Measurements from ENCODE around the gene MAEA.
"Not testable (repeated sequence)": the region's sequence is repeated elsewhere in the genome, so short reads cannot be mapped to it uniquely, and the experiment has no call there.

The MAEA gene

DNA sequence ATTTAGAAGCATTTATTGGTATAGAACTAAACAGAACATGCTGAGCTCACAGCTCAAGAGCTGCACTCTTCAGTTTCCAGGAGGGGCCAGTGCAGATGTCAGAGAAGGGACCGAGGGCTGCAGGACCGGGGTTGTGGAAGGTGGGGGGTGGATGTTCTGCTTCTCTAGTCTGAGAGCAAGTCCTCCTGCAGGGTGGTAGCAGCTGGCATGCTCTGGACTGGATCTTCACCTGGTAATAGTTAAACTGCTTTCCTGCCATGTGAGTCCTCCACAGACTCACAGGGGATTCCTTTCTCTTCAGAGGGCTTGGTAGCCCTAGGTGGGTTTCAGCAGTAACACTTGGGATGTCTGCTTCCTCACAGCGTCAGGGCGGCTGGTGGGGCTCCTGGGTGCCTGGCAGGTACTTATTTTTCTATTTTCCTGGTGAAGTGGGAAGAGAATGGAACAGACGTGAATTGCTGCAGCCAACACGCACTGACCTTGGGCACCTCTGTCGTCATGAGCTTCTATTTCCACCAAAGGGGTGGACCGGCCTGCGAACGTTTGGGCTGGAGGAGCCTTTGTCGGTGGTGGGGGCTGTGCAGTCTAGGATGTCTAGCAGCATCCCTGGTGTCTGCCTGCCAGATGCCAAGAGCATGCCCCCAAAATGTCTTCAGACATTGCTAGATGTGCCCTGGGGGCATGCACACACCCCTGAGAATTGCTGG is 2.5 kb downstream of the MAEA start:
- H4K20me1 ChIP-seq (ENCODE audit: insufficient read depth, low read length, poor library complexity, severe bottlenecking), result peaks cover 52% of the 10 kb centered on the region
- peak overlapping the region; percentile 96 for H3K4me2 ChIP-seq (ENCODE audit: low read depth, low read length, poor library complexity, severe bottlenecking)
- H3K4me3 ChIP-seq (ENCODE audit: low read length, poor library complexity, severe bottlenecking), result peak overlapping the region; percentile 95

GRCh38 chr4:1292703-1293011 is 3.0 kb downstream of the MAEA start:
- peaks cover 54% of the 10 kb centered on the region for H4K20me1 ChIP-seq (ENCODE audit: insufficient read depth, low read length, poor library complexity, severe bottlenecking)

More for the DNA sequence above, 2.5 kb downstream of the MAEA start:
- Histone ChIP-seq H3K9me3 (ENCODE audit: insufficient read depth, low read depth, low read length) (no peaks in the 10 kb centered on the region), H3K9ac (ENCODE audit: low read depth, low read length, poor library complexity, severe bottlenecking) (peak overlapping the region; percentile 95), H2AFZ (ENCODE audit: low read length) (no peak overlapping the region), H3K79me2 (ENCODE audit: insufficient read depth, low read length) (peaks cover 71% of the 10 kb centered on the region), H3F3A (ENCODE audit: low read depth) (no peaks in the 10 kb centered on the region), H3K4me1 (ENCODE audit: insufficient read depth, low read length, poor library complexity, severe bottlenecking) (peaks cover 44% of the 10 kb centered on the region), H3K9me2 (replicated peaks; ENCODE audit: low read depth, low read length) (no peaks in the 10 kb centered on the region), H3K36me3 (ENCODE audit: insufficient read depth, low read length) (peaks cover 4% of the 10 kb centered on the region; the same call in 1 of the 2 replicates), H3K27me3 (ENCODE audit: insufficient read depth, low read length, poor library complexity, severe bottlenecking) (no peaks in the 10 kb centered on the region)
- TF ChIP-seq, protein P1, sequence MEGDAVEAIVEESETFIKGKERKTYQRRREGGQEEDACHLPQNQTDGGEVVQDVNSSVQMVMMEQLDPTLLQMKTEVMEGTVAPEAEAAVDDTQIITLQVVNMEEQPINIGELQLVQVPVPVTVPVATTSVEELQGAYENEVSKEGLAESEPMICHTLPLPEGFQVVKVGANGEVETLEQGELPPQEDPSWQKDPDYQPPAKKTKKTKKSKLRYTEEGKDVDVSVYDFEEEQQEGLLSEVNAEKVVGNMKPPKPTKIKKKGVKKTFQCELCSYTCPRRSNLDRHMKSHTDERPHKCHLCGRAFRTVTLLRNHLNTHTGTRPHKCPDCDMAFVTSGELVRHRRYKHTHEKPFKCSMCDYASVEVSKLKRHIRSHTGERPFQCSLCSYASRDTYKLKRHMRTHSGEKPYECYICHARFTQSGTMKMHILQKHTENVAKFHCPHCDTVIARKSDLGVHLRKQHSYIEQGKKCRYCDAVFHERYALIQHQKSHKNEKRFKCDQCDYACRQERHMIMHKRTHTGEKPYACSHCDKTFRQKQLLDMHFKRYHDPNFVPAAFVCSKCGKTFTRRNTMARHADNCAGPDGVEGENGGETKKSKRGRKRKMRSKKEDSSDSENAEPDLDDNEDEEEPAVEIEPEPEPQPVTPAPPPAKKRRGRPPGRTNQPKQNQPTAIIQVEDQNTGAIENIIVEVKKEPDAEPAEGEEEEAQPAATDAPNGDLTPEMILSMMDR (conservative IDR thresholded peaks at IDR 0.05; ENCODE audit: low read length), result no peak
- TF ChIP-seq EZH2phosphoT487 (IDR thresholded peaks at IDR 0.05; ENCODE audit: borderline replicate concordance), result no peak

GRCh38 chr4:1293531-1293941 is 3.8 kb downstream of the MAEA start:
- H3K9me2 ChIP-seq (replicated peaks; ENCODE audit: low read depth, low read length), result no peaks in the 10 kb centered on the region
- peaks cover 11% of the 10 kb centered on the region; the same call in 1 of the 2 replicates for H3K36me3 ChIP-seq (ENCODE audit: insufficient read depth, low read length)
- H3K79me2 ChIP-seq (ENCODE audit: insufficient read depth, low read length), result peaks cover 82% of the 10 kb centered on the region
- no peak overlapping the region for H2AFZ ChIP-seq (ENCODE audit: low read length)
- H3K9me3 ChIP-seq (ENCODE audit: insufficient read depth, low read depth, low read length), result no peaks in the 10 kb centered on the region
- H3K4me3 ChIP-seq (ENCODE audit: low read length, poor library complexity, severe bottlenecking), result peak overlapping the region; percentile 42
- no peak for TF ChIP-seq EZH2phosphoT487 (IDR thresholded peaks at IDR 0.05; ENCODE audit: borderline replicate concordance)
- TF ChIP-seq, protein P1 (conservative IDR thresholded peaks at IDR 0.05; ENCODE audit: low read length), result no peak
- H3F3A ChIP-seq (ENCODE audit: low read depth), result no peaks in the 10 kb centered on the region
- peak overlapping the region; percentile 96 for H3K4me2 ChIP-seq (ENCODE audit: low read depth, low read length, poor library complexity, severe bottlenecking)
- no peaks in the 10 kb centered on the region for H3K27me3 ChIP-seq (ENCODE audit: insufficient read depth, low read length, poor library complexity, severe bottlenecking)
- peak overlapping the region; percentile 30 for H3K9ac ChIP-seq (ENCODE audit: low read depth, low read length, poor library complexity, severe bottlenecking)
- peaks cover 44% of the 10 kb centered on the region for H3K4me1 ChIP-seq (ENCODE audit: insufficient read depth, low read length, poor library complexity, severe bottlenecking)
- peaks cover 56% of the 10 kb centered on the region for H4K20me1 ChIP-seq (ENCODE audit: insufficient read depth, low read length, poor library complexity, severe bottlenecking)

More at GRCh38 chr4:1292703-1293011, 3.0 kb downstream of the MAEA start:
- Histone ChIP-seq H3K79me2 (ENCODE audit: insufficient read depth, low read length) (peaks cover 76% of the 10 kb centered on the region), H3K4me3 (ENCODE audit: low read length, poor library complexity, severe bottlenecking) (peak overlapping the region; percentile 95), H3K9ac (ENCODE audit: low read depth, low read length, poor library complexity, severe bottlenecking) (peak overlapping the region; percentile 95), H3K4me1 (ENCODE audit: insufficient read depth, low read length, poor library complexity, severe bottlenecking) (peaks cover 44% of the 10 kb centered on the region), H3K4me2 (ENCODE audit: low read depth, low read length, poor library complexity, severe bottlenecking) (peak overlapping the region; percentile 96)
- not testable (repeated sequence) for H3K9me3 ChIP-seq (ENCODE audit: insufficient read depth, low read depth, low read length); H3K9me2 ChIP-seq (replicated peaks; ENCODE audit: low read depth, low read length); H3K36me3 ChIP-seq (ENCODE audit: insufficient read depth, low read length); H3K27me3 ChIP-seq (ENCODE audit: insufficient read depth, low read length, poor library complexity, severe bottlenecking); H3F3A ChIP-seq (ENCODE audit: low read depth); H2AFZ ChIP-seq (ENCODE audit: low read length)

DNA sequence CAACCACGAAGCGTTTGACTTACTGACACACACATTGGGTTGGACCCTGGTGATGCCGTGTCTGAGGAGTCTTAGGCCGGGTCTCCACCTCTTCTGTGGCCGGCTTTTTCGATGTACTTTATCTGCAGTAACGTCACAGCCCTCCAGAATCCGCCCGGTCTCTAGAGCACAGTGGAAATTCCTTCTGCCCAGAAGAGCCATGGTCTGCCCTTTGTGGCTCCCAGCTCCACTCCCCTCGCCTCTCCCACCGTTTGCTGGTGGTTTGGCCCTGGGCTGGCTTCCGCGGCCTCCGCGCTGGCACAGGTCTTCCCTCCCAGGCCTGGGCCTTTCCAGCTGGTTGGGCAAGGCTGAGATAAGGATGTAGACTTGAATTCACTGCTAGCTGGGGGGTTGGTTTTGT is 4.3 kb downstream of the MAEA start:
- Histone ChIP-seq H3F3A (ENCODE audit: low read depth) (no peaks in the 10 kb centered on the region), H3K4me3 (ENCODE audit: low read length, poor library complexity, severe bottlenecking) (peak overlapping the region; percentile 42)

More for the DNA sequence above, 4.3 kb downstream of the MAEA start:
- no peak for TF ChIP-seq EZH2phosphoT487 (IDR thresholded peaks at IDR 0.05; ENCODE audit: borderline replicate concordance)
- Histone ChIP-seq H3K4me2 (ENCODE audit: low read depth, low read length, poor library complexity, severe bottlenecking) (peak overlapping the region; percentile 96), H3K9me3 (ENCODE audit: insufficient read depth, low read depth, low read length) (no peaks in the 10 kb centered on the region), H2AFZ (ENCODE audit: low read length) (no peak overlapping the region), H3K4me1 (ENCODE audit: insufficient read depth, low read length, poor library complexity, severe bottlenecking) (peaks cover 40% of the 10 kb centered on the region), H3K9me2 (replicated peaks; ENCODE audit: low read depth, low read length) (no peaks in the 10 kb centered on the region), H3K9ac (ENCODE audit: low read depth, low read length, poor library complexity, severe bottlenecking) (peak overlapping the region; percentile 30), H3K27me3 (ENCODE audit: insufficient read depth, low read length, poor library complexity, severe bottlenecking) (no peaks in the 10 kb centered on the region), H3K79me2 (ENCODE audit: insufficient read depth, low read length) (peaks cover 87% of the 10 kb centered on the region), H3K36me3 (ENCODE audit: insufficient read depth, low read length) (peaks cover 11% of the 10 kb centered on the region; the same call in 1 of the 2 replicates), H4K20me1 (ENCODE audit: insufficient read depth, low read length, poor library complexity, severe bottlenecking) (peaks cover 56% of the 10 kb centered on the region)

Measured in Loucy (cell line).